Stimulated activated CD8-positive, alpha-beta memory T cell treated with anti-CD3 and anti-CD28 coated beads, Interleukin-15, amount 100 ng/mL, for 48 hours (primary cell): Measurements from ENCODE around the gene SFT2D3.

ENCODE experiments used
- DNase-seq, 2 donors: peaks; one replicate each; pipeline ENCODE4 v3.0.0-alpha.2; 2020; ENCODE audit warnings: low read depth in 2 of 2

SFT2D3 gene

DNA sequence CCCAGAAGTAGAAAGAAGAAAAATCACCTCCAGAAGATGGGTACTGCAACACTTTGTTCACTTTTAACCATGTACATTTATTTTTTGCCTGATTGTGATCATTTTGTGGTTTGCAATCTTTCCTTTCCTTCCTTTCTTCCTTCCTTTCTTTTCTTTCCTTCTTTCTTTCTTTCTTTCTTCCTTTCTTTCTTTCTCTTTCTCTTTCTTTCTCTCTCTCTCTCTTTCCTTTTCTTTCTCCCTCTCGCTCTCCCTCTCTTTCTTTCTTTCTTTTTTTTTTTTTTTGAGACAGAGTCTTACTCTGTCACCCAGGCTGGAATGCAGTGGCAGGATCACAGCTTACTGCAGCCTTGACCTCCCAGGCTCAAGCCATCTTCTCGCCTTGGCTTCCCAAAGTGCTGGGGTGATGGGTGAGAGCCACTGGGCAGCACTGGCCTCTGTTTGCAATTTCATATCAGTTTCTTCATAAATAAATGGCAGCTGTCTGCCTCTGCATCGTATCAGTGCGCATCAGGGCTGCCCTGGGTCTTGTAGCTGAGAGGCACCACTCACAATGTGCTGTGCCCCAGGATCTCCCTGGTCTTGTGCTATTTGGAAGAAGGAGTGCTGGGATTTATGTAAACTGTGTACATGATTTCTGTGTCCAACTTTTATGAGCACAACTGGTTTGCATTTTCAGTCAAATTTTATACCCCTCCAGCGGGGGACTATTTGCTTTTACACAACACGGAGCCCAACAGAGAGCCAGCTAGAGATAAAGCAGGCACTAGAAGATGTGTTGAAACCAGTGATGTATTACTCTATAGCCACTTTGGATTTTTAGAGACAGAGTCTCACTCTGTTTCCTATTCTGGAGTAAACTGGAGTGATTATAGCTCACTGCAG lies 19.1 kb upstream of the SFT2D3 start:
- no peak for DNase-seq

DNA sequence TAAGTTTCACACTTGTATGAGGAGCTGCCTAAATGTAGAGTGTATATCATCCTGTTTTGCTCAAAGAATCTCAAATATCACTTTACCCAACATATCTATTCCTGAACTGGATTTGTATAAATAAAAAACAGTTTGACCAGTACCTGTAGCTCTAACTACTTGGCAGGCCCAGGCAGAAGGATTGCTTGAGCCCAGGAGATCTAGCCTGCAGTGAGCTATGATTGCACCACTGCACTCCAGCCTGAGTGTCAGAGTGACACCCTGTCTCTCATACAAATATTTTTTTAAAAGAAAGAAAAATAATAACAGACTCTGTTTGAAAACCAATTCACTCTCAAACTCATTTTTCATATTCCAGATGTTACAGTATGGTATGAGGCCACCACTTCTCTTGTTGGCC lies 18.2 kb upstream of the SFT2D3 start:
- no peak for DNase-seq

DNA sequence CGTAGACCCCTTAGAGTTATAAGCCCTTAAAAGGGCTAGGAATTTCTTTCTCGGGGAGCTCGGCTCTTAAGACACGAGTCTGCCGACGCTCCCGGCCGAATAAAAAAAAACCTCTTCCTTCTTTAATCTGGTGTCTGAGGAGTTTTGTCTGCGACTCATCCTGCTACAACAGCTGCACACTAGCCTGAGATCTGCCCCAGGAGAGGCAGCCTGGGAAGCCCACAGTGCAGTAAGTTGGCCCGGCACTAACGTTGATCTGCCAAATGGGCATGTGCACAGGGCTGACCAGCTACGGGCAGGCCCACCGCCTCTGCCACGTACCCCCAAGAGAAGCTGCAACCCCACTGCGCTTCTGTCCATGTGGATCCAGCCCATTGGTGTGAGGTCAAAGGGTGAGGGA lies 17.5 kb upstream of the SFT2D3 start:
- no peak for DNase-seq

DNA sequence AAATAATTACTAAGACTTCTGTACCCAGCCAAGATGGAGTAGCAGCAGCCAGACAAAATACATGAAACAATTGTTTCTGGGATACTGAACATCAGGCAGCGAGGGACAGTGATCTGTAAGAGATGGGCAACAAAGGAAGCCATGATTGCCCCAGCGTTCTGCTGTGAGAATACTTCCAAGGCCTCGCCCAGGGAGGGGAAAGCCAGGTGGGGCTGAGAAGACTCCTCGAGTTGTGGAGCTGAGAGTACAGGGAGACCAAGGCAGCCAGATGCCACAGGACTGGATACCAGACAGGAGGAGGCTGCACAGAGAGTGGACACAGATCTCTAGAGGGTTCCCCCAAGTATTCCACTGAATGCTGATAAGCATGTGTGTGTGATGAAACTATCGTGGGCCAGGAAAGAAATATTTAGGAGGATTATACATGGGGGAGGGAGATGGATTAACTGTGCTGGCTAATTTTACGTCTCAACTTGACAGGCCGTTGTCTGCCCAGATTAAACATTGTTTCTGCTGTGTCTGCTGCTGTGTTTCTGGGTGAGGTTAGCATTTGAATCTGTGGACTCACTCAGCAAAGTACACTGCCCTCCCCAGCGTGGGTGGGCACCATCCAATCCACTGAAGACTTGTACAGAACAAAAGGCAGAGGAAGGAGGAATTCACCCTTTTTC lies 15.8 kb upstream of the SFT2D3 start:
- DNase-seq, result no peak

DNA sequence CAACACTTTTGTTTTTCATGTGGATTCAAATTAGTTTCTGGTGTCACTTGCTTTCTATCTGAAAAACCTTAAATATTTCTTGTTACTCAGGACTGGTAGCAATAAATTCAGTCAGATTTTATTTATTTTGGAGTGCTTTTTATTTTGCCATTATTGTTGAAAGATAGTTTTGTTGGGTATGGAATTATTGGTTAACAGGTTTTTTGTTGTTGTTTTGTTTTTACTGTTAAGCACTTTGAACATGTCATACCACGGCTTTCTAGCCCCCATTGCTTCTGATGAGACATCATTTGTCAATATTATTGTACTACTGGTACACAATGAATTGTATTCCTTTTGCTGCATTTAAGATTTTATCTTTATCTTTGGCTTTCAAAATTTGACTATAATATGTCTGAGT lies 12.9 kb upstream of the SFT2D3 start:
- DNase-seq, result no peak

DNA sequence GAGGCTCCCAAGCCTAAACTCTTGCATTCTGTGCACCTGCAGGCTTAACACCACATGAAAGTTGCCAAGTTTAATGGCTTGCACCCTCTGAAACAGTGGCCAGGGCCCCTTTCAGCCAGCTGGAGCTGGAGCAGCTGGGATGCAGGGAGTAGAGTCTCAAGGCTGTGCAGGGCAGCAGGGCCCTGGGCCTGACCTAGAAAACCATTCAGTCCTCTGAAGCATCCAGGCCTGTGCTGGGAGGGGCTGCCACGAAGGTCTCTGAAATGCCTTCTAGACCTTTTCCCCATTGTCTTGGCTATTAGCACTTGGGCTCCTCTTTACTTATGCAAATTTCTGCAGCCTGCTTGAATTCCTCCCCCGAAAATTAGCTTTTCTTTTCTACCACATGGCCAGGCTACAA lies 10.6 kb upstream of the SFT2D3 start:
- DNase-seq, result no peak

DNA sequence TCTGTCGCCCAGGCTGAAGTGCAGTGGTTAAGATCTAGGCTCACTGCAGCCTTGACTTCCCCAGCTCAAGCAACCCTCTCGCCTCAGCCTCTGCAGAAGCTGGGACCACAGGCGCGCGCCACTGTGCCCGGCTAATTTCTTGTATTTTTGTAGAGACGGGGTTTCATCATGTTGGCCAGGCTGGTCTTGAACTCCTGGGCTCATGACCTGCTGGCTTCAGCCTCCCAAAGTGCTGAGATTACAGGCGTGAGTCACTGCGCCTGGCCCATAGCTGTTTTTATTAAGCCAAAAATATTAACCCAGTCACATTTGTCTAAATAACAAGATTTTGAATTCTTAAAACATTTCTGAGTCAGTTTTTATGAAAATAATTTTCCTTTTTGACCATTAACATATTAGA lies 6.3 kb upstream of the SFT2D3 start:
- no peak for DNase-seq

DNA sequence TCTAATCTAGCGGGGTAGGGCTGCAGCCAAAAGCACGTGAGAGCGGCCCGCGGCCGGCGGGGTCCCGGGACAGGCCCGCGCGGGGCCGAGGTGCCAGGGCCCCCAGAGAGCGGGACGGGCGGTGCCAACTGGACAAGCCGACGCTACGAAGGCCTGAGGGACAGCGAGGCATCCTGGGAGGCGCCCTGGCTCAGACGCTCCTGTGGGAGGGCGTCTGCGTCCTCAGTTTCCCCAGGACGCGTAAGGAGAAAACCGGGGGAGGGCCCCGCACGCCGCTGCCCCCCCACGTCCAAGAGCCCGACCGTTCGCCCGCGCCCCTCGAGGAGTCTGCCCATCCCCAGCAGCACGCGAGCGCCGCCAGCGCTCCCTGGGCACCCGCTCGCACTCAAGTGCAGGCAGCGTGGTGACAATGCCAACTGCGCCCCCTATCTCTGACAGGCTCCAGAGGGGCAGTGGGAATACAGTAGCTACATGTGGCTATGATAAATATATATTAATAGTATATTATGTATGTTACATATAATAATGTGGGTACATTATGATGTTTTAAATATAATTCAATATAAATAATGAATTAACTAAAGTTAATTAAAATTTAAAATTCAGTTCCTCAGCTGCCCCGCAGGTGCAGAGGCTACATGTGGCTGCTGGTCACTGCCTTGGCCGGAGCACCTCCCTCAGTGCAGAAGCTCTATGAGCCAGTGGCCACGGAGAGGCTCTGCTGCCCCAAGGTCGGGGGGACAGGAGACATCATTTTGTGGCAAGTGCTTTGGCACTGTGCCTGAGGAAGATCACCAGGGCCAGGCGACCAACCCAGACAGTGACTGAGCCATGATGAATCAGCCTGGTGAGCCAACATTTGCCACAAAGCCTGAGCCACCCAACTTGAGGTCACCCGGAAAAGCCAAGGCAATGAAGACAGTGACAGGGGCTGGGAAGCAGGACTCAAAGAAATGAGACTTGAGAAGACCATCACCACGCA lies 5.5 kb upstream of the SFT2D3 start:
- DNase-seq, result peak in 1 of 2 donors; percentile 25

DNA sequence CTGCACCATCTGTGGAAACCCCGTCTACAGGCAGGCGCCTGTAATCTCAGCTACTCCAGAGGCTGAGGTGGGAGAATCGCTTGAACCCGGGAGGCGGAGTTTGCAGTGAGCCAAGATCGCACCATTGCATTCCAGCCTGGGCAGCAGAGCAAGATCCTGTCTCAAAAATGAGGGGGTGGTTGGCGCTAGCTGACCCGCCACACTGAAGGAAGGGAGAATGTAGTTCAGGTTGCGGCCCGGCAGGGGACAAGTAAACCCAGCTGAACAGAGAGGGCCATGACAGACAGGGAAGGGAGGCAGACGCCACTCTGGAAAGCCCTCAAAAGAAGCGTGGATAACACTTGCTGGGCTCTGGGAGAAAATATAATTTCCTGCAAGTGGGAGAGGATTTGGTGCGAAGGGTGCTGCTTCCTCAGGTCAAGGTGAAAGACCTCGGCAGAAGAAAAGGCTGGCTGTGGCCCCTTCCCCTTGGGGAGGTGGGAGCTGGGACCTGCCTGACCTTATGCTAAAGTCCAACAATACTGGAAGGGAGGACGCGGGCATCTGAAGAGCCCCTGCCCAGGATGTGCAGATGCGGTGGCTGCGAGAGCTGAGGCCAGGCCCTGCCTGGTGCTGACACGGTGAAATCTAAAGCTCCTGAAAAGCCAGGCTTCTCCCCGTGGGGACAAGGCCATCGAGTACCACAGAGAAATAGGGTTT lies 3.7 kb upstream of the SFT2D3 start:
- DNase-seq, result no peak

DNA sequence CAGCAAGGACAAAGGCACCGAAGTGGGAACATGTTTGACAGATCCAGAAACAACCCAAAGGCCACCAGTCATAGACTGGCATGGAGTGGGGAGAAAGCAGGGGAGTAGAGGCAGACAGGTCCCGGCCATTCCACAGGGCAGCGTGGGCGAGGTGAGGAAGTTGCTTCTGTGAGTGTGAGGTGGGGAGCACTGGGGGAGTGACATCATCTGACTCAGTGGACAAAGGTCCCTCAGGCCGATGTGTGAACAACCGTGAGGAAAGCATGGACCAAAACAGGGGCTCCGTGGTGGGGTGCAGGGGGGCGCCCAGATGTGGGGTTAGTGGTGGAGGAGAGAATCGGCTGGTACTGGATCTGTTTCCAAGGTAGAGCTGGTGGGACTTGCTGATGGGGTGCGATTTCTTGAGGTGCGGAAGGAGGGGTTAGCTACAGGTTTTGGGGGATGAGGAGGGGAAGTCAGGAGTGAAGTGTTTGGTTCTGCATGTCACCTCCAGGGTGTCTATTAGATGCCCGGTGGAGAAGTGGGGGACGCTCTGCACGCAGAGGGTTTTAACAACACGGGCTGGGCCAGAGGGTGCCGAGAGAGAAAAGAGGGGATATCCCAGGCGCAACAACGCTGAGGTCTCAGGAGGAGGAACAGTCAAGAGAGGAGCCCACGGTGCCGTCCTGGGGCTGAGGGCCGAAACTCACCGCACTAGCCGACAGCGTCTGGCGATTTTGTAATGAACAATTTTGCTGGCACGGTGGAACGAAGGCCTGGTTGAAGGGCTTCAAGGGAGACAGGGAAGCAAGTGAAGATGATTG lies 2.5 kb upstream of the SFT2D3 start:
- no peak for DNase-seq

DNA sequence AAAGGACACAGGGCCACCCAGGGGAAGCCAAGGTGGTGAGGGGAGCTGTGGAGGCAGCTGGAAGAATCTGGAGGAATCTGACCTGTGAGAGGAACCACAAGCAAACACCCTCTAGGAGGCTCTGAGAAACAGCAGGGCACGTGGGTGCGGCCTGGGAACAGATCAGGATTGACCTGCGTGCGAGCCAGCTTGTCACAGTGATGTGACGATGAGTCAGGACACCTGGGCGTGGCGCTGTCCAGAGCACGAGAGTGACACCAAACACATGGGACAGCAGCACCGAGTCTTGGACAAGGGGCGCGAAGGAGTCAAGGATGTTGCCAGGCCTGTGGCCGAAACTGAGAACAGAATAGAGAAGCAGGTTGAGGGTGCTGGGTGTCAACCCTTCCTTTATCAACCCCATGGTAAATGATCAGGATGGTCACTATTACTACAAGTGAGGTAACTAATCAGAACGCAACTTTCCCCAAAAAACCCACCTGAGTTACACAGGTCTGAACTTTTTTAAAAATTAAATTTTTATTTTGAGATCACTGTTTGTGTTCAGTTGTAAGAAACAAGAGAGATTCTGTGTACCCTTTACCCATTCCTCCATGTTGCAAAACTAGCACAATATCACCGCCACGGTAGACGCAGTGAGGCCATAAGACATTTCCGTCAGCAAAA lies 637 bp upstream of the SFT2D3 start:
- peak in 1 of 2 donors; percentile 16 for DNase-seq

DNA sequence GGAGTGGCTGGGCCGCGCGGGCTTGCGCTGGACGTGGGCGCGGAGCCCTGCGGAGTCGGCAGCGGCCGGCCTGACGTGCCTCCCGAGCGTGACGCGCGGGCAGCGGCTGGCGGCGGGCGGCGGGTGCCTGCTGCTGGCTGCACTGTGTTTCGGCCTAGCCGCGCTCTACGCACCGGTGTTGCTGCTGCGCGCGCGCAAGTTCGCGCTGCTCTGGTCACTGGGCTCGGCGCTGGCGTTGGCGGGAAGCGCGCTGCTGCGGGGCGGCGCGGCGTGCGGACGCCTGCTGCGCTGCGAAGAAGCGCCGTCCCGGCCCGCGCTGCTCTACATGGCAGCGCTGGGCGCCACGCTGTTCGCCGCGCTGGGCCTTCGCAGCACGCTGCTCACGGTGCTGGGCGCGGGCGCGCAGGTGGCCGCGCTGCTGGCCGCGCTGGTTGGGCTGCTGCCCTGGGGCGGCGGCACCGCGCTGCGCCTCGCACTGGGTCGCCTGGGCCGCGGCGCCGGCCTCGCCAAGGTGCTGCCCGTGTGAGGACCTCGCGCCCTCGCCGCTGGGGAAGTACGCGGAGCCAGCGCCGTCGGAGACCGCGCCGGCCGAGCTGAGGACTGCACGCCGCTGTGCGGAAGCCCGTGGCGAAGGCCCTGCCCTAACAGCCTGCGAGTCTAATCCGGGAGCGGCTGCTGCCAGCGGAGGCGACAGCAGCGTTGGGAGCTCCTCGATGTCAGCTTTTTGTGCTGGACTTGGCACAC lies 526 bp downstream of the SFT2D3 start:
- DNase-seq, result peak; percentile 67 to 72

DNA sequence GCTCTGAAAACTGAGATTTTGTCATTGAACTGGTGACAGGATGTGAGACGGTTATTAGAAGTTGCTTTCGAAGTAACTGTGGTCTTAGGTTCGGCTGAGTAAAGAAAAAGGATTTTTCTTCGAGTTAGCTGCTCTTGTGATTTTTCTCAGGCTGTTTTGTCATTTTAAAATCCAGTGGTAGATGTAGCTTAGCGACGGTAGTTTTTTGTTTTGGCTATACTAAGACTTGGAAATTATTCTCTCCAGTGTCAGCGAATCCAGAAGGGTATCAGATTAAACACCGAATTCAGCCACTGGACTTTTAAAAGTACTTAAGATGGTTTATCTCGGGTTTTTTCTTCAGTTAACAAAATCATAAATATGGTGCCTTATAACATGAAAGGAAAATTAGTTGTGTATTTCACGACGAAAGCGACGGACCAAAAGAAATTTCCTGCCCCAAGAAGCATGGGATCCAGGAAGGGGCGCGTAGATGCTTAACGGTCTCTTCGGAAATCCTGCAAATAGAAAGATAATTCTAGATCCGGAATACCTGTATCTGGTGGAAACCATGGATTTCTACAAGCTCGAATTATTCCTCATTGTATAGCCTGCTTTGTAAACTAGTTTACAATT lies 1.2 kb downstream of the SFT2D3 start:
- DNase-seq, result no peak

DNA sequence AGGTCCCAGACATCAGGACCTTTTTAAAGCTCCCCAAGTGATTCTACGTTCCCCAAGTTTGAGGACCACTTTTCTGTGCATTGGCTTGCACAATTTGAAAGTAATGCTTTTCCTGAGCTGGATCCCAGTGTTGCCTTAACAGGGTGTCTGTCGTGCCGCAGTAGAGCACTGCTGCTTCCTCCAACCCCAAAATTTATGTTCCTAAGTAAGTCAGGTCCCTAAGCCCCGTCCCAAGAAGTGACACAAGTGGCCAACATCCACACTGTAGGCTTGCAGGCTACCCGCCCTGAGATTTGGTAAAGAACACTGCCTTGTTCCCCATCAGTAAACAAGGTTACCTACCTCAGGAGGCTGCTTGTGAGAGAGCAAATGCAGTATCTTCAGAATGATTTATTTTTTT lies 2.0 kb downstream of the SFT2D3 start:
- no peak for DNase-seq

DNA sequence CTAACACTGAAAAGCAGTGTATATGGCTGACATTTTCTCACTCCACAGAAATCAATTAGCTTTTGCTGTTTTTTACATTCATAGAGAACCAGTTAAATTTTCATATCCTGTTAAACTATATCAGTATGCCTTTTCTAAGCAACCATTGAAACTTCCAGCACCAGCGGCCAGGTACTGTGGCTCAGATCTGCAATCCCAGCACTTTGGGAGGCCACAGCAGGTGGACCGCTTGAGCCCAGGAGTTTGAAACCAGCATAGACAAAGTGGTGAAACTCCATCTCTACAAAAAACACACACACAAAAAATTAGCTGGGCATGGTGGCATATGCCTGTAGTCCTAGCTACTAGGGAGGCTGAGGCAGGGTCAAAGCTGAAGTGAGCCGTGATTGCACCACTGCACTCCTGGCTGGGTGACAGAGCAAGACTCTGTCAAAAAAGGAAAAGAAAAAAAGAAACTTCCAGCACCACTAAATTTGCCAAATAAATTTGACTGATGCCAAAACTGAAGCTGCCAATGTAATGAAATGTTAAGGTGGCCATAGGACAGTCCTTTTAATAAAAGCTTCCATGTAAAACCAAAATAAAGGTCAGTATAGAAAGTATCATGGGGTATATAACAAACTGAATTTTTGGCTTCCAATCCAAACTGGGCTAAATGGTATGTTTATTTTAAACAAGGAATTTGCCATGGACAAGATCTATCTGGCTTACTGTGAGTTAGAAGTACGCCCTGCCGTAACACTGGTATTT lies 3.5 kb downstream of the SFT2D3 start:
- DNase-seq, result no peak

DNA sequence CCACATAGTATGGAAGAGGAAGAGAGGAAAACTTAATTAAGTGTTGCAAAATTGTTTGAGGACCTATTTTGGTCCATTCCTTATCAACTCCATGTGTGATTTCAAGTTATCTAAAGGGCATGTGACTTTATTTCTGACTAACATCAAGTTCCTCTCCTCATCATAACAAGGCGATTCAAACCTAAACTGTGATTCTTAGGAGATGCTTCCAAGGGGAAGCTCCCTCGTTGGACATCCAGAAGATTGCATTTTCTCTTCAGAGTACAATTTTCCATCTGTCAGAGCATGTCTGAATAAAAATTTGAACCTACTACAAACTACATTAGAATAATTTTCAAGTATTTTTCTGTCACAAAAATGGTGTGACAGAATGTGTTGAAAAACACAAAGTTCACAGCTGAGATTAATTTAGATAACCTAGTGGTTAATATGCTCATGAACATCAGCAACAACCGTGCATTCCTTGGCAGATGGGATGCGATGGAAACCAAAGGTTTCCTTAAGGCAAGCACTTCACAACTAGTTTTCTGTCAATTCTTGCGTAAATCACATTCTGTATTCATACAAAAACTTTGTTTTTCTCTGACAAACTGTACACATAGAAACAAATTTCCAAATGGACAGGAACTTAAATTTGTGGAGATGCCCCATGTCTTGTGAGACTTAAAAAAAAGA lies 4.2 kb downstream of the SFT2D3 start:
- DNase-seq, result no peak

DNA sequence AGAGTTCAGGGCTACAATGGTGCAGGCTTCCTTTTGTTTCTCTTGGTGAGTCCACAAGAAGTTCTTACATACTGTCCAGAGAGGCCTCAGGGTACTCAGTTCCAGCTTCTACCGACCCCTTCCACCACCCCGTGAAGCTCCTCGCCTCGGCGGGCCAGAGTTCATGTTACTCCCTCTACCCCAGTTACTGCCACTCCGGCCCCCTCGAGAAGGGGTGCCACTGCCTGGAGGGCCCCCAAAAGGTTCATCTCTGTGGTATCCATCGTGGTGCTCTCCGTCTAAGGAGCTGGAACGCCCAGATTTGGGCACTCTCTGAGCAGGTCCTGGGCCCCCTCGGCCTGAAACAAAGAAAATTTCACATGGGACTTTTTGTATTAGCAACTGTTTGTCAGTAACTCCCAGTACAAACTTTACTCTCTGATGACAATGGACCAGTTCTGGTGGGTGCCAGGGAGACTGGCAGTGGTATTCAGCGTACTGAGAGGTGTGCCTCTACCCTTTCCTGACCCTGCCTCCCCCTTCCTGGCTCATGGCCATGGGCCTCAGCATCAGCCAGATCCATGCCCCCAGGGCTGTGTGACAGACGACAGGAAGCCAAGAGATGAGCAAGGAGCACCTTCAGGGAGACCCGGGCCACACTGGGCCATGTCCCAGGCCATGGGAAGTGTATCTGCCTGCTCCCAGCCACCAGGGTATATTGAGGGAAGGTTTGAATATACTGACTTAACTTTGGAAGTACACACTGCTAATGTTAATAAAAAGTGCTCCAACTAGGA lies 5.1 kb downstream of the SFT2D3 start:
- DNase-seq, result no peak
